ENCODE data around the gene FAF1.

Gene FAF1

GRCh38 chr1:50651476-50652263 is 308.4 kb downstream of the FAF1 start:
- H3K4me3 ChIP-seq (ENCODE audit: low read depth, low read length), result no peak overlapping the region
- no peak for TF ChIP-seq CTCF (IDR thresholded peaks at IDR 0.05; ENCODE audit: control insufficient read depth, extremely low read depth, insufficient read depth)
- DNase-seq (ENCODE audit: low read depth), result peak; percentile 30

- DNase-seq (ENCODE audit: low read depth), result no peak
- H3K4me3 ChIP-seq (ENCODE audit: low read depth, low read length), result no peak overlapping the region
- no peak for TF ChIP-seq CTCF (IDR thresholded peaks at IDR 0.05; ENCODE audit: control insufficient read depth, extremely low read depth, insufficient read depth)
Observed at GRCh38 chr1:50646526-50646925, 313.5 kb downstream of the FAF1 start.

GRCh38 chr1:50645139-50645538 is 314.9 kb downstream of the FAF1 start:
- H3K4me3 ChIP-seq (ENCODE audit: low read depth, low read length), result no peak overlapping the region
- DNase-seq (ENCODE audit: low read depth), result no peak
- no peak for TF ChIP-seq CTCF (IDR thresholded peaks at IDR 0.05; ENCODE audit: control insufficient read depth, extremely low read depth, insufficient read depth)

- H3K4me3 ChIP-seq (ENCODE audit: low read depth, low read length), result peak overlapping the region; percentile 13; the same call in 1 of the 2 replicates
- no peak for DNase-seq (ENCODE audit: low read depth)
- no peak for TF ChIP-seq CTCF (IDR thresholded peaks at IDR 0.05; ENCODE audit: control insufficient read depth, extremely low read depth, insufficient read depth)
Observed at GRCh38 chr1:50644447-50645105, 315.5 kb downstream of the FAF1 start.

- no peak for TF ChIP-seq CTCF (IDR thresholded peaks at IDR 0.05; ENCODE audit: control insufficient read depth, extremely low read depth, insufficient read depth)
- DNase-seq (ENCODE audit: low read depth), result no peak
- no peak overlapping the region for H3K4me3 ChIP-seq (ENCODE audit: low read depth, low read length)
Observed at GRCh38 chr1:50637460-50637859, 322.6 kb downstream of the FAF1 start.

GRCh38 chr1:50634251-50634650 is 325.8 kb downstream of the FAF1 start:
- TF ChIP-seq CTCF (IDR thresholded peaks at IDR 0.05; ENCODE audit: control insufficient read depth, extremely low read depth, insufficient read depth), result no peak
- DNase-seq (ENCODE audit: low read depth), result no peak
- peak overlapping the region; percentile 10; the same call in 1 of the 2 replicates for H3K4me3 ChIP-seq (ENCODE audit: low read depth, low read length)
